SK-N-SH treated with all-trans-retinoic acid at 6 μM for 48 hours (cell line): ENCODE results near the gene TEAD1.
A peak's percentile ranks its signal among the peaks of the same experiment; 100 is the strongest.

Source experiments
- ATAC-seq: fragments of 200-7000 bp; cut with Tn5 transposase; 3 replicates; pipeline ENCODE4 v1.9.1; 2020; ENCODE audit warnings: mild to moderate bottlenecking, moderate library complexity
- ARNTL ChIP-seq: fragments of 450-650 bp; formaldehyde crosslinking; IDR thresholded peaks from 2 replicates; pipeline ENCODE4 v1.5.0; 2020; ENCODE audit warnings: low read depth, mild to moderate bottlenecking, moderate library complexity, borderline replicate concordance
- CREB5 ChIP-seq: fragments of 250-450 bp; sonication (Bioruptor Pico); IDR thresholded peaks from 2 replicates; pipeline ENCODE4 v1.5.1; 2020; ENCODE audit warnings: low read depth, mild to moderate bottlenecking, moderate library complexity
- ESRRG ChIP-seq: fragments of 250-450 bp; sonication (Bioruptor Pico); IDR thresholded peaks from 2 replicates; pipeline ENCODE4 v1.6.1; 2021; ENCODE audit warnings: mild to moderate bottlenecking
- GLIS3 ChIP-seq: fragments of 250-450 bp; sonication (Bioruptor Pico); IDR thresholded peaks from 2 replicates; pipeline ENCODE4 v1.5.0; 2020; ENCODE audit warnings: mild to moderate bottlenecking, moderate library complexity
- ISL1 ChIP-seq: fragments of 250-450 bp; sonication (Bioruptor Pico); IDR thresholded peaks from 2 replicates; pipeline ENCODE4 v2.1.2; 2022; ENCODE audit warnings: mild to moderate bottlenecking, moderate library complexity
- OSR1 ChIP-seq: fragments of 250-450 bp; sonication (Bioruptor Pico); IDR thresholded peaks from 2 replicates; pipeline ENCODE4 v1.8.0; 2022; ENCODE audit warnings: moderate library complexity, mild to moderate bottlenecking, inconsistent platforms
- PATZ1 ChIP-seq: fragments of 250-450 bp; sonication (Bioruptor Pico); IDR thresholded peaks from 2 replicates; pipeline ENCODE4 v1.8.0; 2020; ENCODE audit warnings: mild to moderate bottlenecking, moderate library complexity, borderline replicate concordance
- PPARA ChIP-seq: fragments of 250-450 bp; sonication (Bioruptor Pico); IDR thresholded peaks from 2 replicates; pipeline ENCODE4 v1.5.0; 2020; ENCODE audit warnings: mild to moderate bottlenecking, borderline replicate concordance
- RARB ChIP-seq: fragments of 250-450 bp; sonication (Bioruptor Pico); IDR thresholded peaks from 2 replicates; pipeline ENCODE4 v1.8.0; 2021; ENCODE audit warnings: mild to moderate bottlenecking, moderate library complexity
- SNAI2 ChIP-seq: fragments of 250-450 bp; sonication (Bioruptor Pico); IDR thresholded peaks from 2 replicates; pipeline ENCODE4 v1.5.0; 2020; ENCODE audit warnings: mild to moderate bottlenecking, moderate library complexity
- TCF4 ChIP-seq: fragments of 250-450 bp; sonication (Bioruptor Pico); IDR thresholded peaks from 2 replicates; pipeline ENCODE4 v1.8.0; 2021; ENCODE audit warnings: mild to moderate bottlenecking, moderate library complexity, borderline replicate concordance
- TOX ChIP-seq: fragments of 250-450 bp; sonication (Bioruptor Pico); IDR thresholded peaks from 2 replicates; pipeline ENCODE4 v1.8.0; 2021; ENCODE audit warnings: mild to moderate bottlenecking, moderate library complexity, borderline replicate concordance
- ZC3H10 ChIP-seq: fragments of 250-450 bp; sonication (Bioruptor Pico); IDR thresholded peaks from 2 replicates; pipeline ENCODE4 v1.5.1; 2021; ENCODE audit warnings: mild to moderate bottlenecking, moderate library complexity
- ZFP3 ChIP-seq: fragments of 250-450 bp; sonication (Bioruptor Pico); IDR thresholded peaks from 2 replicates; pipeline ENCODE4 v1.5.0; 2020; ENCODE audit warnings: mild to moderate bottlenecking, moderate library complexity
- ZFP30 ChIP-seq: fragments of 450-650 bp; formaldehyde crosslinking; IDR thresholded peaks from 2 replicates; pipeline ENCODE4 v1.5.0; 2022; ENCODE audit warnings: mild to moderate bottlenecking, moderate library complexity
- ZNF565 ChIP-seq: fragments of 450-650 bp; formaldehyde crosslinking; conservative IDR thresholded peaks from 2 replicates; pipeline ENCODE4 v1.5.0; 2020; ENCODE audit warnings: low read depth, mild to moderate bottlenecking, moderate library complexity
- ZNF70 ChIP-seq: fragments of 450-650 bp; formaldehyde crosslinking; IDR thresholded peaks from 2 replicates; pipeline ENCODE4 v1.5.0; 2020; ENCODE audit warnings: mild to moderate bottlenecking, moderate library complexity
- ZNF8 ChIP-seq: fragments of 450-650 bp; formaldehyde crosslinking; IDR thresholded peaks from 2 replicates; pipeline ENCODE4 v1.5.0; 2020; ENCODE audit warnings: mild to moderate bottlenecking, moderate library complexity
- TF ChIP-seq, protein P1 (sequence below): fragments of 250-450 bp; sonication (Bioruptor Pico); IDR thresholded peaks from 2 replicates; pipeline ENCODE4 v1.8.0; 2021; ENCODE audit warnings: low read depth, mild to moderate bottlenecking, moderate library complexity, borderline replicate concordance

The TEAD1 gene

GRCh38 chr11:12786891-12787290, 112.7 kb downstream of the TEAD1 start (continued):
- TF ChIP-seq ZFP30 (no peak), SNAI2 (CRISPR knock-in tag) (no peak), ISL1 (CRISPR knock-in tag) (no peak), GLIS3 (CRISPR knock-in tag) (no peak), RARB (CRISPR knock-in tag) (no peak), ZC3H10 (CRISPR knock-in tag) (no peak), OSR1 (CRISPR knock-in tag) (no peak), ZNF70 (CRISPR knock-in tag) (no peak)

DNA sequence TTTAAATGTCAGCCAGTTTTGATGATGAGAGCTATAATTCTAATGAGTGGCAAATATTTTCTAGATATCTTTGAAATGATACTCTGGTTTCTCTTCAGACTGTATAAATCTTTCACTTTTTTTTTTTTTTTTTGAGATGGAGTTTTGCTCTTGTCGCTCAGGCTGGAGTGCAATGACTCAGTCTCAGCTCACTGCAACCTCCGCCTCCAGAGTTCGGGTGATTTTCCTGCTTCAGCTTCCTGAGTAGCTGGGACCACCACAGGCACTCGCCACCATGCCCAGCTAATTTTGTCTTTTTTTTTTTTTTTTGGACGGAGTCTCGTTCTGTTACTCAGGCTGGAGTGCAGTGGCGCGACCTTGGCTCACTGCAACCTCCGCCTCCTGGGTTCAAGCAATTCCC, 113.6 kb downstream of the TEAD1 start:
- TF ChIP-seq PPARA (CRISPR knock-in tag): no peak
- TF ChIP-seq ZFP30: no peak
- no peak for TF ChIP-seq ESRRG (CRISPR knock-in tag)
- TF ChIP-seq TCF4 (CRISPR knock-in tag): no peak
- no peak for TF ChIP-seq GLIS3 (CRISPR knock-in tag)
- peak; percentile 59 for ATAC-seq

- TF ChIP-seq TOX (no peak), OSR1 (CRISPR knock-in tag) (no peak), ARNTL (no peak), ZNF565 (CRISPR knock-in tag) (no peak), CREB5 (CRISPR knock-in tag) (no peak), TCF4 (CRISPR knock-in tag) (no peak), ZC3H10 (CRISPR knock-in tag) (no peak)
- TF ChIP-seq, protein P1, sequence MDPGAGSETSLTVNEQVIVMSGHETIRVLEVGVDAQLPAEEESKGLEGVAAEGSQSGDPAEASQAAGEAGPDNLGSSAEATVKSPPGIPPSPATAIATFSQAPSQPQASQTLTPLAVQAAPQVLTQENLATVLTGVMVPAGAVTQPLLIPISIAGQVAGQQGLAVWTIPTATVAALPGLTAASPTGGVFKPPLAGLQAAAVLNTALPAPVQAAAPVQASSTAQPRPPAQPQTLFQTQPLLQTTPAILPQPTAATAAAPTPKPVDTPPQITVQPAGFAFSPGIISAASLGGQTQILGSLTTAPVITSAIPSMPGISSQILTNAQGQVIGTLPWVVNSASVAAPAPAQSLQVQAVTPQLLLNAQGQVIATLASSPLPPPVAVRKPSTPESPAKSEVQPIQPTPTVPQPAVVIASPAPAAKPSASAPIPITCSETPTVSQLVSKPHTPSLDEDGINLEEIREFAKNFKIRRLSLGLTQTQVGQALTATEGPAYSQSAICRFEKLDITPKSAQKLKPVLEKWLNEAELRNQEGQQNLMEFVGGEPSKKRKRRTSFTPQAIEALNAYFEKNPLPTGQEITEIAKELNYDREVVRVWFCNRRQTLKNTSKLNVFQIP: no peak
- ATAC-seq: no peak
Measured at GRCh38 chr11:12789054-12789453, 114.8 kb downstream of the TEAD1 start.

DNA sequence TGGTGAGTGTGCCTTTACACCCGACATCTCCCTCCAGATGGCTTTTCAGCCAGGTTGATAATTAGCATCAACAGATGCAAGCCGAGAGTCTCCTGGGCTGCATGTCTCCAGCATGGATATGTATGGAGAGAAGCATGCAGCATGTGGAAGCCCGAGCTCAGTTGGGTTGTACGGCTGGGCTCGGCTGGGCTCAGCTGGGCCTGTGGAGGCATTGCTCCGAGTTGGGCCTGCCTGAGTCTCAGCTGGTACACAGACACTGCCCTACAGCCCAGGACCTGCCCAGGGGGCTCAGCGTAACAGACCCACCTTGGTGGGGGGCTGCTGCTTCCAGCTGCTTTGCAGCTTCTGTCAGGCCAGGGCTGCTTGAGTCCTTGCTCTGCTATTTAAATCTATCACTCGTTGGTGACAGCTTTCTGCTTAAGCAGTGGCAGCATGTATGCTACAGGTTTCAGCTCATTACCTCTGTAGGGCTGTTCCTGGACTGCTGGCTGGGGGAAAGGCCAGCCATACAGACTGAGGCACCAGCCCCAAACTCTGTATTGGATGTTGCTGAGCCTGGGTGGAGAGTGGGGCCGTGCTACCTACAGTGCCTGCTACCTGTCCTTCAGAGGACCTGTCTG, 115.5 kb downstream of the TEAD1 start:
- ATAC-seq: no peak
- TF ChIP-seq GLIS3 (CRISPR knock-in tag): no peak
- TF ChIP-seq OSR1 (CRISPR knock-in tag): no peak
- no peak for TF ChIP-seq CREB5 (CRISPR knock-in tag)

DNA sequence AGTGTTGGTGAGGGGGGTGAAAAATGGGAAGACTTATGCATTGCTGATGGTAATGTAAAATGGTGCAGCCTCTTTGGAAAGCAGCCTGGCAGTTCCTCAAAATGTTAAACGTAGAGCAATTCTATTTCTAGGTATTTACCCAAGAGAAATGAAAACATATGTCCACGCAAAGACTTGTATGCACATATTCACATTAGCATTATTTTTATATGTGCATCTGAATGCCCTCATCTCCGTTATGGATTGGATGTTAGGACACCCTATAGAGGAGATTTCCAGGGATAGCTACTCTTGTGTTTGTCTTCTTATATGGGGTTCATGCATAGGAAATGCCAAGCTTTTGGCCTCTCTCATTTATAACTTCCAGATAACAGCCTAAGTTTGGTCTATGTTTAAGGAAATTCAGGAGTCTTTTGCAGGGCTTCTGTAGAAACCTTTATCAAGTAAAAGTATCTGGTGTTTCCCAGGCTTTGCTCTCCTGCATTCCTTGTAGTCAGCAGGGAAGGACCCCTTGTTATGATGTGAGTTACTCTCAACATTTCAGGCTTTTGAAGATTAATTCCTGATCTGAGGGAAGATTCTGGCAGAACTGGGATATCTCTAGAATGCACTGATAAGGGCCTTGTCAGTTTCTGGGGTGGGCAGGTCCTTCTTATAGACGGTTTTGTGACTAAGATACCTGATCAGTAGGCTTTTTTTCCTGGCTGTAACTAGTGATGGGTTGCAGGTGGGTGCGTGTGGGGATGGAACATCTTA, 116.8 kb downstream of the TEAD1 start:
- no peak for TF ChIP-seq TCF4 (CRISPR knock-in tag)
- no peak for TF ChIP-seq SNAI2 (CRISPR knock-in tag)
- TF ChIP-seq ZNF565 (CRISPR knock-in tag): no peak
- TF ChIP-seq PATZ1 (CRISPR knock-in tag): no peak
- TF ChIP-seq OSR1 (CRISPR knock-in tag): no peak
- TF ChIP-seq ZNF8 (CRISPR knock-in tag): no peak
- ATAC-seq: no peak

DNA sequence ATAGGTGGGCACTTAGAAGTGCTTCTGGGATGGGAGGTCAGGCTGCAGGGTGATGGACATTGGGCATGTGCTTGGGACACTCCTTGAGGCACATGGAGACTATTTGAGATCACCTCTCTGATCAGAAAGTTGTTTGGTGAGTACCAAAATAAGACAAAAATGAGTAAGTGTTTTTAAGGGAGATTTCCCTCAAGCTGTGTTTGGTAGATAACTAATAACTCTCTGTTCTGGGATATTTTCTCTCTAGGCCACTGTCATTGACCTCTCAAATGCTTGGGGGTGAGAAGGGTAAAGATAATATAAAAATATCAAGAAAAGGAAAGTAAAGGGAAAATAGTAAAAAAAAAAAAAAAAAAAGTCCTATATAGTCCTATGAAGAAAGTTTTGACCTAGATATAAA, 117.8 kb downstream of the TEAD1 start:
- TF ChIP-seq ESRRG (CRISPR knock-in tag) (no peak), PPARA (CRISPR knock-in tag) (no peak), ISL1 (CRISPR knock-in tag) (no peak), ZC3H10 (CRISPR knock-in tag) (no peak), ZFP3 (CRISPR knock-in tag) (no peak), ZNF70 (CRISPR knock-in tag) (no peak), SNAI2 (CRISPR knock-in tag) (no peak), PATZ1 (CRISPR knock-in tag) (no peak)
- TF ChIP-seq, protein P1: no peak
- no peak for ATAC-seq
